GM18861 (cell line): ENCODE measurements around the gene RRP36.
"Not testable (repeated sequence)": the region's sequence is repeated elsewhere in the genome, so short reads cannot be mapped to it uniquely, and the experiment has no call there.

Experiments
- ATAC-seq: cut with Tn5 transposase; IDR thresholded peaks from one replicate; pipeline ENCODE4 v1.9.1; 2021; ENCODE audit not compliant: unreplicated experiment

Gene RRP36

GRCh38 chr6:43021270-43022047 is at the start of gene RRP36:
RRP36 (plus strand) TSS chr6:43021623; CDS start chr6:43021655, 32 bp downstream.
- ATAC-seq, result peak; percentile 62

- no peak for ATAC-seq
These were observed 49.6 kb upstream of the RRP36 start for GRCh38 chr6:42971746-42972327.

- ATAC-seq, result no peak
These were observed 47.5 kb upstream of the RRP36 start for GRCh38 chr6:42973926-42974325.

DNA sequence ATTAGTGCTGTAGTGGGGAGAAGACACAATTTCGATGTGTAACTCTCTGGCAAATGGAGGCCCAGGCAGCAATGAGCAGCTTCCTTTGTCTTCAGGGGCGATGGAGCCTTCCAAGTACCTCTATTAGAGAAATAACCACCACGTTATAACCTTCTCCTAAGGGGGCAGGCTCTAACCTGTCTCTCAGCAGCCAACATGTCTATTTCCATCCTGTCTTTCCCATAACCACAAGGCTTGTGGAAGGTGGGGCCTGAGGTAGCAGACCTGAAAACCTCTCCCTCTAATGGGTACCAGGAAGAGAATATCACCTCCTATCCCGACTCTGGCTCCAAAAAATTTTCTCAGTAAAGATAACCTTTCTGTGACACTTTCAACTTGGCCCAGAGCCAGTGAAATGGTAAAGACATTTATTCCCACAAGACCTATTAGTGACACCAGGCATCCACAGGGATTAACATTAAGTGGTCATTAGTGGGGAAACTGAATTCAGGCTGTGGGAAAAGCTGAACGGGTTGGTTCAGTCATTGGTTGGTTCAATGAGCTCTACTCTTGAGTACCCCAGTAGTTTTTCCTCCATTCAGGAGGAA is 46.4 kb upstream of the RRP36 start:
- ATAC-seq, result no peak

GRCh38 chr6:42978487-42978838 is 43.0 kb upstream of the RRP36 start:
- ATAC-seq, result peak; percentile 14

GRCh38 chr6:42978839-42979522 is 42.4 kb upstream of the RRP36 start, which contains the start of gene PEX6:
PEX6 (minus strand) TSS chr6:42979181; CDS start chr6:42979150, 31 bp downstream.
- peak; percentile 72 for ATAC-seq

GRCh38 chr6:42979523-42980177 is 41.8 kb upstream of the RRP36 start:
- no peak for ATAC-seq

GRCh38 chr6:42981836-42982235 is 39.6 kb upstream of the RRP36 start:
- no peak for ATAC-seq

DNA sequence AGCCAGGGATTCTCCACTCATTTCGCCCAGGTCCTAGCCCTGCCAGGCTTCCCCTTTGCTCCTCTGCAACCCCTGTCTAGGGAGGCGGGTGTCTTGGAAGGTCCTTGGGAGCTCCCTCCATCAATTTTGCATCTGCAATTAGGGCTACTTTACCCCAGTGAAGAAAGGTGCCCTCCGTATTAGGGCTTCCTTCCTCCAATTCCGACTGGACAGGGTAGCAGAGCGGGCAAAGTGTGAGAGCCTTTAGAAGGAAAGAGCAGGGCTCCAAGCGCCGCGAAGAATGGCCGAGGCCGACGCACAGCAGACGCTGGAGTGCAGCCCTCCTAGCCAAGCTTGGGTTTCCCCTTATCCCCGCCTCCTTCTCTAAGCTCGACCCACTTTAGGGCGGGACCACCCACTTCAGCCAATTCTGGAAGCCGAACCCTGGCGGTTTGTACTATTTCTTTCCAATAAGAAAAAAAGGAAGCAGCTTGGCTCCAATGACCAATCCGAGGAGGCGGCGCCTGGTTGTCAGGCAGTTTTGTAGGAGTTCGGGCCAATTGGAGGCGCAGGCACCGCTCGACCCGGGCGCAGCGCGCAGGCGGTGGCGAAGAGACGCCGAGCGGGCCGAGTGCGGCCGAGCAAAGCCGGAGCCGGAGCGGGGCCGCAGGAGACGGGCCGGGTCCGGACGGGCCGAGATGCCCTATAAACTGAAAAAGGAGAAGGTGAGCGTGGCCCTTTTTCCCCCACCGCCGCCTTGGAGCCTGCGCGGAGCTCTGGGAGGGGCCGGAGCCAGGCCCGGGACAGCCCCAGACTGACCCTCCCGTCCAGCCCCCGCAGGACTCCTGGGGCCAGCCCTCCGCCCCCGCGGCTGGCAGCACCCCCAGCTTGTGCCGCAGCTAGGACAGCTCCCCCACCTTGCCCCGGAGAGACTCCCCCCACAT is 37.2 kb upstream of the RRP36 start, which contains the start of gene PPP2R5D:
TSS of gene PPP2R5D (plus strand) at position 570 of the 923 bp plus-strand sequence. CDS start at position 678, 108 bp downstream.
- peak; percentile 84 for ATAC-seq

DNA sequence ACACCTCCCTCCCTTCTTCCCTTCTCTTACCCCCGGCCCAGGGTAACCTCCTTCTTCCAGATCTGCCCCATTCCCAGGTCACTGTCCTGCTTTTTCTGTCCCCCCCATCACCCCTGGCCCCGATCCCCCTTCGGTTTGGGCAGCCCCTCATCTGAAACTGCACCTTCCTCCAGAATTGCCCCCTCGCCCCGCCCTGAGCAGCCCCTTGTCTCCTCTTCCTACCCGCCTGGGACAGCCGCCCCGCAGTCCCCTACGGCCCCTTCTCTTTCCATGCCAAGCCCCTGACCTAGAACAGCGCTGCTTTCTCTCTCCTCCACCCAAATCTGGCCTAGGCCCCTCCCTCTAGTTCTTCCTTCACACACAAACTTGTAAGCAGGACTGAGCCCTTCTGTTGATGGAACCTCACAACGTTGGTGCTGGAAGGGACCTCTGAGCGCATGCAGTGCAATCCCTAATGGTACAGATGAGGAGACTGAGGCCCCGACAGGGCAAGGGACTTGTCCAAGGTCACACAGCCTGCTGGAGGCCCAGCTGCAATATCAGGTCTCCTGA is 36.4 kb upstream of the RRP36 start:
- ATAC-seq, result no peak

- no peak for ATAC-seq
These were observed 33.6 kb upstream of the RRP36 start for GRCh38 chr6:42987533-42988451.

DNA sequence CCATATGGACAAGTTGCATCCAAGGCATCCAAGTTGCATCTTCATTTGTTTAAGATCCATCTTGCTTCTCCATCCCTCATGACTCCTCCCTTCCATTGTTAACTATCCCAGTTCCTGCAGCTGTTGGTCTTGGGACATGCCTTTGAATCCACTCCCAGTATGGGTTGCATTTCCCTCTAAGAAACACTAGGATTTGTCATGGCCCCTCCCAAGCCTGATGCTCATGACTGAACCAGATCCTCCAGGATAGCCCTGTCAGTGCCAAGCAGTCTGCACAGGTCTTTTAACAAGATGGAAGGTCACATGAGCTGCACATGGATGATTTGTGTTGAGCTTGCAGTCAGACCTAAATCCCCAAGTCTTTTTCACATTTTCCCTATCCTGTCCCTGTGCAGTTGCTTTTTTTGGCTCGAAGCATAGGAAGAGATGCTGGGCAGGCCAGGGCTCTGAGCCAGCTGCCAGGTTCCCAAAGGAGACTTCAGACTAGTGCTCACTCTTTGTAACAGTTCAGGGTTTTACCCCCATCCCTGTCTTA is 32.9 kb upstream of the RRP36 start:
- no peak for ATAC-seq

DNA sequence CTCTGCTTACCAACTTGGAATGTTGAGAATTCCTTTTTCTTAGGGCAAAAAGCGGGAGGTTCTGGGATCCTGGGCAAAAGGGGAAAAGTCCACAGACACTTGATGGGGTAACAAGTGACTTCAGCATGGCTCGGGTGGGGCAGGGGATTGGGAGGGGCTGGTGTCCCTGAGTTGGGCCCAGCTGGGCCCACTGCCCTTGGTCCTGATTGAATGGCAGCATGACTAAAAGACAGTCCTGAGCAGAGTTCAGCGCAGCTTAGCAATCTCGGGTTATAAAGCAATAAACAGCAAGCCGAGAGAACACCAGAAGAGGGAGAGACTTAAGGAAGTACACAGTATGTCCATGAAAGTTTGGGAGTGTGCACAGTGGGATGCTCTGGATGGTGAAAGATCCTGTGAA is 31.5 kb upstream of the RRP36 start:
- ATAC-seq, result no peak

DNA sequence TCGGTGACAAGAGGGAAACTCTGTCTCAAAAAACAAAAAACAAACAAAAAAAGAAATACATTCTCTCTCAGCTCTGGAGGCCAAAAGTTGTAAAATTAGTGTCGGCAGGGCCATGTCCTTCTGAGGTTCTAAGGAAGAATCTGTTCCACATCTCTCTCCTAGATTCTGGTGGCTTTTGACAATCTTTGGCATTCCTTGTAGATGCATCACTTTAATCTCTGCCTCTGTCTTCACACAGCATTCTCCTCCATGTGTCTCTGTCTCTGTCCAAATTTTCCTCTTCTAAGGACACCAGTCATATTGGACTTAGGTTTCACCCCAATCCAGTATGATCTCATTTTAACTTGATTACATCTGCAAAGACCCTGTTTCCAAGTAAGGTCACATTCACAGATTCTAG is 28.0 kb upstream of the RRP36 start:
- ATAC-seq, result no peak

GRCh38 chr6:42996513-42996912 is 24.9 kb upstream of the RRP36 start:
- ATAC-seq, result no peak

DNA sequence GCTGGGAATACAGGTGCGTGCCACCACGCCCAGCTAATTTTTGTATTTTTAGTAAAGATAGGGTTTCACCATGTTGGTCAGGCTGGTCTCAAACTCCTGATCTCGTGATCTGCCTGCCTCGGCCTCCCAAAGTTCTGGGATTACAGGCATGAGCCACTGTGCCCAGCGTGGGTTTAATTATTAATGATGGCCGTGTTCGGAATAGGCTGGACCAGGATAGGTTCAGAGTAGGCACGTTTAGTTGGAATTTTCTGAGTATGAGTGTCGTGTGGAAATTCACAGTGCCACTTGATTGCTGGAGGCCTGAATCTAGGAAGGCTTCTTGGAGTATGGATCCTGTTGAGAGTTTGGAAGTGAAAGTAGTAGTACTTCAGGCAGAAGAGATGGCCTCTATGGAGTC is 23.2 kb upstream of the RRP36 start:
- ATAC-seq, result not testable (repeated sequence)

- ATAC-seq, result no peak
These were observed 19.6 kb upstream of the RRP36 start for GRCh38 chr6:43001843-43002242.

DNA sequence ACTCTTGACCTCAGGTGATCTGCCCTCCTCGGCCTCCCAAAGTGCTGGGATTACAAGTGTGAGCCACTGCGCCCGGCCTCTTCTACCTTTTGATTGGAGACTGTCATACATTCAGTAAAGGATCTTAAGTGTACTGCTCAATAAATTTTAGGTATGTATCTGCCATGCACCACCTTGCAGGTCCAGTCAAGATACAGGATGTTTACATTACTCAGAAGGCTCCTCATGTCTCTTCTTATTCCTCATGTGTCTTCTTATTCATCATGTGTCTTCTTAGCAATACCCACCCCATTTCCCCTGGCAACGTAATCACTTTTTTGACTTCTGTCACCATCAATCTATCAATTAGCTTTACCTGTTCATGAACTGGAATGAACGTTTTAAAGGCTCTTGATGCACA is 15.6 kb upstream of the RRP36 start:
- ATAC-seq, result no peak
